K562 (cell line): ENCODE measurements around the gene POU3F1. TPM values are rescaled to one million over a fixed set of nuclear protein-coding genes. Genes with fewer than 3 reads are reported as not detected.

Experiments
- BRCA1 ChIP-seq, 2 experiments: fragments of 450-650 bp in 1 of 2; sonication (generic) in 1 of 2; formaldehyde crosslinking in 1 of 2; IDR thresholded peaks; 2 replicates each; pipeline versions ENCODE4 v1.5.0 to v1.6.1; 2017 to 2020; ENCODE audit warnings: mild to moderate bottlenecking in 1 of 2, missing genetic modification reagents in 1 of 2
- CREBBP ChIP-seq: IDR thresholded peaks from one replicate; pipeline ENCODE4 v1.6.1; 2012; ENCODE audit warnings: low read depth, mild to moderate bottlenecking, control low read depth, inconsistent platforms, low read length
- DPF2 ChIP-seq: fragments of 450-650 bp; IDR thresholded peaks from 2 replicates; pipeline ENCODE4 v1.6.1; 2016
- FOXK1 ChIP-seq: sonication (generic); formaldehyde crosslinking; IDR thresholded peaks from 2 replicates; pipeline ENCODE4 v1.8.0; 2022; ENCODE audit warnings: missing genetic modification reagents, mild to moderate bottlenecking, borderline replicate concordance
- ILF3 ChIP-seq: fragments of 450-650 bp; IDR thresholded peaks from 2 replicates; pipeline ENCODE4 v1.6.1; 2018; ENCODE audit warnings: antibody characterized with exemption, mild to moderate bottlenecking, moderate library complexity, borderline replicate concordance
- KLF6 ChIP-seq: fragments of 250-450 bp; sonication (Bioruptor Pico); IDR thresholded peaks from 2 replicates; pipeline ENCODE4 v1.4.0; 2020; ENCODE audit warnings: mild to moderate bottlenecking, moderate library complexity, borderline replicate concordance
- MAZ ChIP-seq, 2 experiments: fragments of 450-650 bp in 1 of 2; sonication (generic) in 1 of 2; formaldehyde crosslinking; IDR thresholded peaks in 1 of 2; conservative IDR thresholded peaks in 1 of 2; 2 replicates each; pipeline versions ENCODE4 v1.4.0 to v1.5.0; 2020; ENCODE audit warnings: mild to moderate bottlenecking in 1 of 2, missing genetic modification reagents in 1 of 2
- MCM7 ChIP-seq, 2 experiments: fragments of 450-650 bp; IDR thresholded peaks; 2 replicates each; pipeline ENCODE4 v1.6.1; 2016 to 2018
- MED1 ChIP-seq: sonication (generic); formaldehyde crosslinking; IDR thresholded peaks from 2 replicates; pipeline ENCODE4 v1.8.1; 2023; ENCODE audit warnings: missing genetic modification reagents, borderline replicate concordance
- MEF2D ChIP-seq: conservative IDR thresholded peaks from 2 replicates; pipeline ENCODE4 v1.6.1; 2016; ENCODE audit warnings: low read depth, missing genetic modification characterization, missing compliant biosample characterization
- NFE2L1 ChIP-seq: fragments of 450-650 bp; IDR thresholded peaks from 2 replicates; pipeline ENCODE4 v1.6.1; 2016; ENCODE audit warnings: missing genetic modification characterization, low read depth, mild to moderate bottlenecking, missing compliant biosample characterization, moderate library complexity, borderline replicate concordance
- NFXL1 ChIP-seq: fragments of 450-650 bp; formaldehyde crosslinking; IDR thresholded peaks from 2 replicates; pipeline ENCODE4 v1.4.0; 2021; ENCODE audit warnings: mild to moderate bottlenecking
- NR3C1 ChIP-seq: sonication (generic); formaldehyde crosslinking; IDR thresholded peaks from 2 replicates; pipeline ENCODE4 v1.8.1; 2022; ENCODE audit warnings: missing genetic modification reagents
- RFX5 ChIP-seq: IDR thresholded peaks from 2 replicates; pipeline ENCODE4 v1.6.1; 2011; ENCODE audit warnings: low read depth, mild to moderate bottlenecking, improper control_type of control experiment, low read length
- RHOXF2B ChIP-seq: fragments of 250-450 bp; sonication (Bioruptor Pico); conservative IDR thresholded peaks from 2 replicates; pipeline ENCODE4 v1.5.1; 2021
- SRSF9 ChIP-seq: fragments of 200-400 bp; formaldehyde crosslinking; IDR thresholded peaks from 2 replicates; pipeline ENCODE4 v1.6.1; 2017; ENCODE audit warnings: low read depth, low read length, borderline replicate concordance
- TBL1XR1 ChIP-seq, 2 experiments: IDR thresholded peaks; 2 replicates each; pipeline ENCODE4 v1.6.1; 2012; ENCODE audit warnings: improper control_type of control experiment in 2 of 2, low read length in 2 of 2, mild to moderate bottlenecking in 1 of 2
- XRCC5 ChIP-seq: fragments of 200-400 bp; formaldehyde crosslinking; IDR thresholded peaks from 2 replicates; pipeline ENCODE4 v1.6.1; 2017; ENCODE audit warnings: low read depth, mild to moderate bottlenecking, low read length
- ZNF124 ChIP-seq: sonication (generic); formaldehyde crosslinking; IDR thresholded peaks from 2 replicates; pipeline ENCODE4 v1.8.1; 2022; ENCODE audit warnings: missing genetic modification reagents
- ZNF316 ChIP-seq: fragments of 450-650 bp; IDR thresholded peaks from 2 replicates; pipeline ENCODE4 v1.6.1; 2016
- ZNF57 ChIP-seq: fragments of 450-650 bp; formaldehyde crosslinking; IDR thresholded peaks from 2 replicates; pipeline ENCODE4 v1.4.0; 2020; ENCODE audit warnings: mild to moderate bottlenecking, moderate library complexity
- ZNF583 ChIP-seq: fragments of 250-450 bp; sonication (Bioruptor Pico); IDR thresholded peaks from 2 replicates; pipeline ENCODE4 v1.4.0; 2020
- ZNF79 ChIP-seq: fragments of 250-450 bp; sonication (Bioruptor Pico); IDR thresholded peaks from 2 replicates; pipeline ENCODE4 v1.4.0; 2020; ENCODE audit warnings: low read depth, mild to moderate bottlenecking, moderate library complexity
- polyA plus RNA-seq, 8 experiments: library from polyadenylated mRNA; depleted of rRNA in 4 of 8; stranded (reverse) in 5 of 8; unstranded in 3 of 8; fragments of >200 nt; fragmentation: Nextera tagmentation in 2 of 8; fragmentation: Illumina TruSeq in 1 of 8; extraction: Ambion mirVana in 2 of 8; extraction: Trizol in 1 of 8; gene quantifications; 2 replicates each; pipeline versions ENCODE4 v1.2.1 to v1.2.3, GENCODE V29; 2011 to 2014; ENCODE audit warnings: inconsistent platforms in 1 of 8, missing spikeins in 1 of 8
- total RNA-seq, 7 experiments: library from RNA; depleted of rRNA in 6 of 7; stranded (reverse); fragments of >200 nt in 6 of 7; fragmentation: Illumina TruSeq in 2 of 7; extraction: Trizol in 2 of 7; gene quantifications; 2 replicates each; pipeline versions ENCODE4 v1.2.1 to v1.2.3, GENCODE V29; 2011 to 2021; ENCODE audit warnings: low replicate concordance in 1 of 7
- TF ChIP-seq, protein P1 (sequence below): sonication (generic); formaldehyde crosslinking; IDR thresholded peaks from 2 replicates; pipeline ENCODE4 v1.8.1; 2023; ENCODE audit warnings: mild to moderate bottlenecking, missing genetic modification reagents

POU3F1 gene
- total and polyA plus RNA-seq, 9 of the 15 experiments (the other 6 are each of a cell fraction or from before 2014, with no cell fraction given) = 0.09 TPM; not detected in 8

- TF ChIP-seq ZNF79 (CRISPR knock-in tag) (no peak), ZNF57 (CRISPR knock-in tag) (peak; percentile 51), NFXL1 (CRISPR knock-in tag) (no peak), DPF2 (peak; percentile 99), CREBBP (no peak), KLF6 (CRISPR knock-in tag) (no peak), MCM7 (IDR thresholded peaks at IDR 0.05) (no peak), ZNF583 (CRISPR knock-in tag) (0 out of 2 replicates have a peak, but pooled peaks have one; percentile 18), XRCC5 (no peak; the same call in 1 of the 2 replicates), MED1 (CRISPR knock-in tag) (no peak), MAZ (CRISPR knock-in tag; conservative IDR thresholded peaks at IDR 0.05 in 1 of 2, IDR thresholded peaks at IDR 0.05 in 1 of 2) (peak in 1 of 2 experiments; percentile 92), RFX5 (no peak), BRCA1 (IDR thresholded peaks at IDR 0.05) (no peak), BRCA1 (CRISPR knock-in tag; IDR thresholded peaks at IDR 0.05) (no peak), NFE2L1 (tag) (no peak), FOXK1 (no peak), ZNF316 (no peak), NR3C1 (no peak), RHOXF2B (CRISPR knock-in tag) (0 out of 2 replicates have a peak, but pooled peaks have one; percentile 79), TBL1XR1 (IDR thresholded peaks at IDR 0.05; ENCODE audit: low read length in 2 of 2) (peak; percentile 62 to 95; a peak in 3 of 4 replicates), ZNF124 (no peak), MEF2D (tag) (no peak; the same call in 1 of the 2 replicates), SRSF9 (no peak), ILF3 (peak; percentile 73; the same call in 1 of the 2 replicates)
- TF ChIP-seq, protein P1, sequence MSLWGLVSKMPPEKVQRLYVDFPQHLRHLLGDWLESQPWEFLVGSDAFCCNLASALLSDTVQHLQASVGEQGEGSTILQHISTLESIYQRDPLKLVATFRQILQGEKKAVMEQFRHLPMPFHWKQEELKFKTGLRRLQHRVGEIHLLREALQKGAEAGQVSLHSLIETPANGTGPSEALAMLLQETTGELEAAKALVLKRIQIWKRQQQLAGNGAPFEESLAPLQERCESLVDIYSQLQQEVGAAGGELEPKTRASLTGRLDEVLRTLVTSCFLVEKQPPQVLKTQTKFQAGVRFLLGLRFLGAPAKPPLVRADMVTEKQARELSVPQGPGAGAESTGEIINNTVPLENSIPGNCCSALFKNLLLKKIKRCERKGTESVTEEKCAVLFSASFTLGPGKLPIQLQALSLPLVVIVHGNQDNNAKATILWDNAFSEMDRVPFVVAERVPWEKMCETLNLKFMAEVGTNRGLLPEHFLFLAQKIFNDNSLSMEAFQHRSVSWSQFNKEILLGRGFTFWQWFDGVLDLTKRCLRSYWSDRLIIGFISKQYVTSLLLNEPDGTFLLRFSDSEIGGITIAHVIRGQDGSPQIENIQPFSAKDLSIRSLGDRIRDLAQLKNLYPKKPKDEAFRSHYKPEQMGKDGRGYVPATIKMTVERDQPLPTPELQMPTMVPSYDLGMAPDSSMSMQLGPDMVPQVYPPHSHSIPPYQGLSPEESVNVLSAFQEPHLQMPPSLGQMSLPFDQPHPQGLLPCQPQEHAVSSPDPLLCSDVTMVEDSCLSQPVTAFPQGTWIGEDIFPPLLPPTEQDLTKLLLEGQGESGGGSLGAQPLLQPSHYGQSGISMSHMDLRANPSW (CRISPR knock-in tag) = no peak
These were observed 47.0 kb downstream of the POU3F1 start (continued) for GRCh38 chr1:37999430-38000232.
